ENCODE data around the gene SGTA.
"Not testable (repeated sequence)": the region's sequence is repeated elsewhere in the genome, so short reads cannot be mapped to it uniquely, and the experiment has no call there.

SGTA gene

DNA sequence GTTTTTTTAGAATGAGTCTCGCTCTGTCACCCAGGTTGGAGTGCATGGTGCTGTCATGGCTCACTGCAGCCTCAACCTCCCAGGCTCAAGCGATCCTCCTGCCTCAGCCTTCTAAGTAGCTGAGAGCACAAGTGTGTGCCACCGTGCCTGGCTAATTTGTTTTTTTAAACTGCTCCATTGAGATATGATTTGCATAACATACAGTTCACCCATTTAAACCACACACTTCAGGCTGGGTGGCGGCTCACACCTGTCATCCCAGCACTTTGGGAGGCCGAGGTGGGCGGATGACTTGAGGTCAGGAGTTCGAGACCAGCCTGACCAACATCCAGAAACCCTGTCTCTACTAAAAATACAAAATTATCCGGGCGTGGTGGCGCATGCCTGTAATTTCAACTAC lies 9.6 kb upstream of the SGTA start:
- not testable (repeated sequence) for DNase-seq

DNA sequence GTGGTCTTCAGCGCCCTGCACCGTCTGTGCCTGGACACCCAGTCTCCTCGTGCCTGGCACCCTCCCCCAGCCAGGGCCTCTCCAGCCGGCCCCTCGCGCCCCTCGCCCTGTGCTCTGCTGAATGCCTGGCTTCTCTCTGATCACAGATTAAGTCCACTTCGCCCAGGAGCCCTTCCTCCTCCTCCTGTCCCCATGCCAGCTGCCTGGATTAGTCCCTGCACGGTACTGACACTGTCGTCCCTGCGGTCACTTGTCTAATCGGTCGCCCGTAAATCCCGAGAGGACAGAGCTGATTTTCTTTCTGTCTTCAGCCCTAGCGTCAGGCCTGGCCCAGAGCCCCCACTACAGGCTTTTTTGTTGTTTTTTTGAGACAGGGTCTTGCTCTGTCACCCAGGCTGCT lies 8.8 kb upstream of the SGTA start:
- DNase-seq: no peak

DNA sequence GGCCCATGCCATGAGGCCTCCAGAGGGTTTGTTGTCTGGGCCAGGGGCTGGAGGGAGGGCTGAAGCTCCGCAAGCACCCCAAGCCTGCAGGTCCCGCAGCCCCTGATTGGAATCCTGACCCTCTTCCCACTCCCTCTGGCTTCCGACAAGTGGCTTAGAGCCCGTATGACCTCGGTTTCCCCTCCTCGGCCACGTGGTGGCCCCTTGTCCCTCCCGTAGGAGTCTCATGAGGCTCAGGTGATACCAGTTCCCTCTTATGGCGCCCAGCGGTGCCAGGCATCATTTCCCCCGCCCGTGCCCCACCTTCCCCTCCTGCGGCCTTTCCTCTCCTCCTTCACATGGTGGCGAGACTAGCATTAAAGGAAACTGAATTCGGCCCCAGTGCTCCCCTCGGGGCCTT lies 8.4 kb upstream of the SGTA start:
- DNase-seq: no peak

DNA sequence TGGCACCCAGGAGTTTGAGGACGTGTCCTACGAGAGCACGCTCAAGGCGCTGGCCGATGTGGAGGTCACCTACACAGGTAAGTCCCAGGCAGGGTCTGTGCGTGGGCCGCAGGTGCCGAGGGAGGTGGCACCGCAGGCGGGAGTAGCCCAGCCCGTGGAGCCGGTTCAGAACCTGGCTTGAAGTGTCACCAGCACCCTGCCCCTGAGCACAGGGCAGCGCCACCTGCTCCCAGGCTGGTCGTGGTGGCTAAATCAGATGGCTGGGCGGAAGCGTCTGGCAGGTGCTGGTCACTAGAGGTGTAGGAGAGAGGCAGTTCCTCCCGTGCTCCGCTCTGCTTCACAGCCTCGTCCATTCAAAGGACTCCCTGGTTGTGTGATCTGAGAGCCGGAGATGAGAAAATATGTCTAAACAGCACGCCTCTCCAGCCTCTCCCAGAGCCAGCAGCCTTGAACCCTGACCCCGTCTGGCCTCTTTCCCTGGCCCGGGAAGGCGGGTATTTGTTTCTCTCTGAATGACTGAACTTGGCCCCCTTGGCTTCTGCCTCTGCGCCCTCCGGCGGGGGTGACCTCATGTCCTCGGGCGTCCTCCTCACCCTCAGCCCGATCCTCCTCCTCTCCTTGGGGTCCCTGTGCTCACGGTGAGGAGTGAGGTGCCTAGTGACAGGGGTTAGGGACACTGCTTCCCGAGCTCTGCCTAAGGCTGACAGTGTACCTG lies 7.6 kb upstream of the SGTA start:
- DNase-seq: no peak

DNA sequence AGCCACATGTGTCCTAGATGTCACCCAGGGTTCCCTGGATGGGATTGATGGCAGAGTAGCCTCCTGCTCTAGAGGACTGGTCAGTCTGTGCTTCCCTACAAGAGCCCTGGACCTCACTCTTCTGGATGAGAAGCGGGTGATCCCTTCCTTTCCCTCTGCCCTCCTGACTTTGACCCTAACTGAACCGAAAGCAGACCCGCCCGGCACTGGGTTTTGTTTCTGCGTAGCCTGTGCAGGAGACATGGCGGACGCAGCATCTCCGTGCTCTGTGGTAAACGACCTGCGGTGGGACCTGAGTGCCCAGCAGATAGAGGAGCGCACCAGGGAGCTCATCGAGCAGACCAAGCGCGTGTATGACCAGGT lies 7.1 kb upstream of the SGTA start:
- DNase-seq: no peak

DNA sequence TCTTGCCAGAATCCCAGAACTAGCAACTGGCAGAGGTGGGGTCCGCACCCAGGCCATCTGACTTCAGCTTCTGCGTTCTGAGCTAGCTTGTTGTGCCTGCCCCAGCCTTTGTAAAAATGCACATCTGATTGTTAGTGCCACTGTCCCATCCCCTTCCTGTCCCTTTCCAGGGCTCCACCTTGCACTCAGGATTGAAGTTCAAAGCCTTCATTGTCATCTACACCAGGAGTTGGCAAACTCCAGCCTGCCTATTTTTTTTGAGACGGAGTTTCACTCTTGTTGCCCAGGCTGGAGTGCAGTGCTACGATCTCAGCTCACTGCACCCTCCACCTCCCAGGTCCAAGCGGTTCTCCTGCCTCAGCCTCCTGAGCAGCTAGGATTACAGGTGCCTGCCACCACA lies 5.2 kb upstream of the SGTA start:
- DNase-seq: no peak

DNA sequence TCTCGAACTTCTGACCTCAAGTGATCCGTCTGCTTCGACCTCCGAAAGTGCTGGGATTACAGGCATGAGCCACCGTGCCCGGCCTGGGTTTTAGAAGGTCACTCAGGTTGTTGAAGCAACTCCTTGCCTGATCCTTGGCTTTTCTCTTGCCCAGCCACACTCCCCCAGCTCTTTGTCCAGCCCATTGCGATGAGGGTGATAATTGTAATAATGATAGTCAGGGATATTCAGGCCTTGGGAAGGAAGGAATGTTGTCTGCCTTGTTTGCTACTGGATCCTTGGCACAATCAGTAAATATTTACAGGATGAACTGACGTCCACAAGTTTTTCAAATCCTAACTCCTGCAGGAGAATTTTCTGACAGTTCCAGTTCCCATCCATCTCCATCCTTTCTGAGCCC lies 4.0 kb upstream of the SGTA start:
- DNase-seq: no peak

DNA sequence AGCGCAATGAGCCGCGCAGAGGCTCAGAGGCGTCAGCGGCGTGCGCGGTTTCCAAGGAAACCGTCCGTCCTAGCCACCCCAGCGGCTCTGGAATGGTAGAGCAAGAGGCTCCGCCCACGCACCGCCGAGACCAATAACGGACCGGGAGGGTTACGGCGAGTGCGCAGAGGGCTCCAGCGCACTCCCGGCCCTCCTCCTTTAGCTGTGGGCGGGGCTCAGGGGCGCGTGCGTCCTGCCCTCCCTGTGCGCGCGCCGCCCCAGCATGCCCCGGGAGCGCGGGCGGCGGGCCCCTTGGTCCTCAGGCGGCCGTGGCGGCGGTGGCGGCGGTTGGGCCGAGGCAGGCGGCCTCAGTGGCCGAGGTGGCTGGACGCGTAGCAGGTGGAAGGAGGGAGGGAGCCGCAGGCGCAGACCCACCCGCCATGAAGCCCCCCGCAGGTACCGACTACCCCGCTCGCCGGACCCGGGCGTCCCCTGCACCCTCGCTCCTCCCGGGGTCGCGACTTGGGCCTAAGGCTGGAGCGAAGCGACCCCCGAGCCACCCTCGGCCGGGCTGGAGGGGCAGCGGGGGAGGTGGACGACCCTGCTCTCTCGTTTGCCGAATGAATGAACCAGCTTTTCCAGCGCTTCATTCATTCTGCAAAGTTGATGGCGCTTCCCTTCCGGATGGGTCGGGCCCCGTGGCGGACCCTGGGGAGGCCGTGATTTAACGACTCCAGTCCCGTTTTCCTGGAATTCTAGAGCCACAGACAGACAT lies 2.3 kb upstream of the SGTA start, which contains the start of gene THOP1:
Gene THOP1, plus strand, starts transcription at position 260 of the 754 bp plus-strand sequence. Its CDS starts 160 bp downstream, at position 420.
- DNase-seq: peak; percentile 99

DNA sequence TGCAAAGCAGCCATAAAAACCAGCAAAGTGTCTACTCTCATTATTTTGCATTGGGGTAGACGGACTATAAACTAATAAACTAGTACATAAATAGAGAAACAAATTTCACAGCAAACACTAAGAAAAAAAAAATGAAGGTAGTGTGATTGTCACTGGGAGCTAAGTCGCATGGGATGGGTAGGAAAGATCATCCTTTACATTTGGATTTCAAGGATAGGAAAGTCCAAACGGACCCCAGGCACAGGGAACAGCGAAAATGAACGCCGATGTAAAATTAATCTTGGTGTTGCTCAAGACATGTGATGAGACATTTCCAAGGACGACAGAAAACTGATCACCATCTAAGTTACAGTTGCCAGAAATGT lies 690 bp upstream of the SGTA start:
- DNase-seq: no peak

DNA sequence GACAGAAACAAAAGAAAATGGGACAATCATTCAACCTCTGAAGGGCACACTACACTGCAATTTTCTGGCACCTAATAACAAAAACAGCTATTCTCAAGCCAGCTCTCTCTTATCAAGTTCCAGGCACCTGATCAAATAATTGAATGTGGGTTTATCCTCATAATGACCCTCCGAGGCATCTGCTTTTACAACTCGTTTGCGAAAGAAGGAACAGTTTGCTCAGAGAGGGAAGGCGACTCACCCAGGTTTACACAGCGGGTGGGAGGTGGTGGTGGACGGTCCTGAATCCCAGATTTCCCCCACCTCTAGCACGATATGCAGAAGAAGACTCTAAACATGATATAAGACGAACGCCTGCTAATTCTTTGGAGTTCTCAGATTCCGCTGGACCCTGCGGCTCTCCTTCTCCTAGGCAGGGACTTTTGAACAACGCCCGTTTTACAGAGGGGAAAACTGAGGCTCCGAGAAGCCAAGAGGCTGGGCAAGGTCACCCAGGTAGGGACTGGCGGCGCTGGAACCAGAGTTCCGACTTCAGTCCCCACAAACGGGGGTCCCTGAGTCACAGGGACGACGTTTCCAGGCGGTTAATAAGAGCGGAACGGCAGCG lies 641 bp downstream of the SGTA start:
- DNase-seq: no peak

DNA sequence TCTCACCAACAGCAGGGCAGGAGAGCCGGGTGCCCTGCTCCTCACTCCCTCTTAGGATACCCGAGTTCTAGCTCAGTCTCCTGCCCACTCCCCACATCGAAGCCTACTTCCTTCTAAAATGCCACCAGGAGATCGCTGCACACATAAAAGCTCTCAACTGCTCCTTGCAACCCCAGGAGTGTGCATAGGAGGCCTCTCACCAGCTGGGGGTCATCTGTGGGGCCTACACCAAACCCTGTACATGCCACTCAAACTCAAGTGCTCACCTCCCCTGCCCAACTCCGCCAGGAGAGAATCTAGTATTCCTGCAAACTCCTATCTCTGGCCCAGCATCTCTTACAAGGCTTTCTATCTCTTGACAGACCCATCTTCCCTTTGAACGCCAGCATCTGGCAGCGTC lies 2.8 kb downstream of the SGTA start:
- DNase-seq: no peak

DNA sequence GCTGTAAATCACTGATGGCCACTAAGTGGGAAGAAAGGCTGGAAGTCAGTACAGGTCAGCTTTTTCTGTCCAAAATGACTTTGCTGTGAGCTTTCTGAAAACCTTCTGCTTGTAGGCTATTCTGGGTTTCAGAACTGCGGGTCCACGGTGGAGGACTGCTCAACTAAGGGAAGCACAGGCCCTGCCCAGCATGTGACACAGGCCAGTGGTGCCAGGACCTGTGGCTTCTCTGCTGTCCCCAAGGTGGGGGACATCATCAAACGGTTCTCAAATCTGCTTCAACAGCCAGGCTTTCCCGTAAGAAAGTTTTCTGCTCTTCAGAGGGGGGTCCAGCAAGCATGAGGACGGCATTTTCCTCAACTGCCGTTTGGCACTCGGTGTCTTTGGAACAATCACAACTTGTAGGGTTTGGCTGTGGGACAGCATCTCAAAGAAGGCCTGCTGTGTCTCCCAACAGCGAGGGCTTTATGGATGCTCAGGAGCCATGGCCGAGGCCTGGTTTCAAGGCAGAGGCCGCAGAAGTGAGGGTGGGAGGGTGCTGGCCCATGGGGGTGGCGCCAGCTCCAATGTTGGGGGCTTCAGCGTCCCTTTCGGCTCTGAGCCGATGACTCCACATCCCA lies 3.8 kb downstream of the SGTA start:
- DNase-seq: no peak

DNA sequence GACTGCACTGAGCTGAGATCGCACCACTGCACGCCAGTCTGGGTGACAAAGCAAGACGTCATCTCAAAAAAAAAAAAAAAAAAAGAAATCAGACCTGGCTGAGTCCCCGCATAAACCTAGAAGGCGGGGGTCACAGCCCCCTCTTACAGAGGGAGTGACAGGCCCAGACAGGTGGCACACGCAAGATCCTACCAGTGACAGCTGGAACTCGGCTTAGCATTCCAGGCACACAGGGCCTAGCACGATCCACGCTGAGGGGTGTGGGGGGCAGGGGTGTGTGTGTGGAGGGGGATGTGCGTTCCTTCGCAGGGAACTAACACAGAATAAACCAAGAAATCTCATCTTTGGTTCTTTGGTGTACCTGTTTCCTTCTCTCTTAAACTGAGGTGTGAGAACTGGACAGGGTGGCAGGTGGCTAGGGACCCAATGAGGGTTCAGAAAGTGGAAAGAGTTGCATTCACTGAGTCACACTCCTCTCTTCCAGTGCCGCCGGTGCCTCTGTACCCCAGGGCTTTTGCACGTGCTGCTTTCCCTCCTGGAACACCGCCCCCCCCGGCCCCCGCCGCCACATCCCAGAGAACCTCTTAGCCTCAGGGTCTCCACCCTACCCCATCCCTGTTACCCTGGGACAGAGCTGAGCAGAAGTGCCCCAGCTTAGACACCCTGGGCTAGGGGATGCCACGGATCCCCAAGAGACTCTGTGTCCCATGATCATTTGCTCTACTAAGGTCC lies 5.0 kb downstream of the SGTA start:
- DNase-seq: no peak

DNA sequence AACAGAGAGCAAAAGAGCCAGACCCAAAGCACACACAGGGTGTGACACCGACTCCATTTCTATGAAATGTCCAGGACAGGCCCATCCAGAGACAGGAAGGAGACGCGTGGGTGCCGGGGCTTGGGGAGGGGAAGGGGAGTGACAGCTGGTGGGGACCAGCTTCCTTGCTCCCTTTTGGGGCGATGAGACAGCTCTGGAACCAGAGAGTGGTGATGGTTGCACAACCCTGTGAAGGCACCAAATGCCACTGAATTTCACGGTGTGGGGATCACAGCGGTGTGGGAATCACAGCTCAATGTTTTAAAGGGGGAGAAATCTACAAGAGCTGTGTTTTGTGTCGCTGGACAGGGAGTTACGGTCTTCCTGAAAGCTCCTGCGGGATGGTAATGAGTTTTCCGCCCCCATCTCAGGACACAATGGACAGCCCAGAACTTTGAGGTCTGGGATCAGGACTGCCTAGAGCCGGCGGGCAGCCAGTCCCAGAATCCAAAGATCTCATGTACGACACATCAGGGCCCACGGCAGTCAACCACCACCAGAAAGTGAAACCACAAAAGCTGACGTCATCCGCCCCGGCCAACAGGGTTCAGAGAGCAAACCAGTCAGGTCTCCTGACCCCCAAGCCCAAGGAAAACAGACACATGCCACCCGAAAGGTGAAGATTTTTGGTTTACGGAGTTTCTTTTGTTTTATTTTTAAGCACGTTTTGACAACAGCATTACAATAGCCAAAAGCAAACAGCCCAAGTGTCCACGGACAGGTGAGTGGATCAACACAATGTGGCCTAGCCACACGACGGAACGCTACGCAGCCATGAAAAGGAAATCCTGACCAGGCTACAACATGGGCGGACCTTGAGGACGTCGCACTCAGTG lies 7.3 kb downstream of the SGTA start:
- DNase-seq: peak; percentile 78

DNA sequence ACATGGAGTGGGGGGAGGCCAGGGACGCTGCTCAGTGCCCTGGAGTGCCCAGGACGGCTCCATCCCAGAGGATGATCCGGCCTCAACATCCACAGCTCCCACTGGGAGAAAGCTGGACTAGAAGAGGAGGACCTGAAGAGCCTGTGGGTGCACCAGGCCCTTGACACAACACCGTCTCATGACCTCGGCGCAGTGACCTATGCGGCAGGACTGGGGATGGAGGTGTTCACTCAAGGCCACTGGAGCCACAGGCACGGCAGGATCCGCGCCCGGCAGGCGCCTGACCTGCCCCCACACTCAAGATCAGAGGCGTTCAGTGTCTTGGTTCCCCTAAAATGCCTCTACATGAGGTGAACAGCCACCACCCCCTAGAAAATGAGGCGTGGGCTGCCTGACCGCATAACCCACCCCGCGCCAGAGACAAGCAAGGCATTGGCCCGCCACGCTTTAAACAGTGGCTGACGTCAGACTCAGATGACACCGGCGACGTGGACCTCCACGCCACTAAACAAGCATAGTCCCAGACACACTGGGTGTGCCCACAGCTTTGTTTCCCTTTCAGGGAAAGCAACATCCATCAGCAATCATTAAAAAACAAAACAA lies 8.0 kb downstream of the SGTA start:
- no peak for DNase-seq

DNA sequence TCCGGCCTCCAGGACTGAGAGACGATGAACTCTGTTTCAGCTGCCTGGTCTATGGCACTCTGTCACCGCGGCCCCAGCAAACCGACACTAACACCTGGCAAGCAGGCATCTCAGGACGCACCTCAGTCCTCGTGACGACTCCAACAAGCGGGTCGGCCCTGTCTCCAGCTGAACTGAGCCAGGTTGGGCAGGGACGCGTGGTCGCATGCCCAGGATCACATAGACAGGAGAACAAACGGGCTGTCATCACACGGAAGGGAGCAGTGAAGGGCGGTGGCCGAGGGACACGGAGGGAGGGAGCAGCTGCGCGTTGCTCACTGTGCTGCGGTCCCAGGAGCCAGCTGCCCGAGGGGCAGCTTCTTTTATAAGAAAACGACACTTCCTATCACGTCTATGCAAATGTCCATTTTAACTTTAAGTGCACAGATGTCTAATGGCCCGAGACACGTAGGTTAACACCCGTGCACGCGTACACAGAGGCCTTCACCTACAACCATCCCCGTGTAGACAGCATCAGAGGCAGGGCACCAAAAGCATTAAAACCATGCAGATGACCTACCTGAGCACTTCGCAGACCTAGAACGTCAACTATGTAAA lies 8.9 kb downstream of the SGTA start:
- no peak for DNase-seq

DNA sequence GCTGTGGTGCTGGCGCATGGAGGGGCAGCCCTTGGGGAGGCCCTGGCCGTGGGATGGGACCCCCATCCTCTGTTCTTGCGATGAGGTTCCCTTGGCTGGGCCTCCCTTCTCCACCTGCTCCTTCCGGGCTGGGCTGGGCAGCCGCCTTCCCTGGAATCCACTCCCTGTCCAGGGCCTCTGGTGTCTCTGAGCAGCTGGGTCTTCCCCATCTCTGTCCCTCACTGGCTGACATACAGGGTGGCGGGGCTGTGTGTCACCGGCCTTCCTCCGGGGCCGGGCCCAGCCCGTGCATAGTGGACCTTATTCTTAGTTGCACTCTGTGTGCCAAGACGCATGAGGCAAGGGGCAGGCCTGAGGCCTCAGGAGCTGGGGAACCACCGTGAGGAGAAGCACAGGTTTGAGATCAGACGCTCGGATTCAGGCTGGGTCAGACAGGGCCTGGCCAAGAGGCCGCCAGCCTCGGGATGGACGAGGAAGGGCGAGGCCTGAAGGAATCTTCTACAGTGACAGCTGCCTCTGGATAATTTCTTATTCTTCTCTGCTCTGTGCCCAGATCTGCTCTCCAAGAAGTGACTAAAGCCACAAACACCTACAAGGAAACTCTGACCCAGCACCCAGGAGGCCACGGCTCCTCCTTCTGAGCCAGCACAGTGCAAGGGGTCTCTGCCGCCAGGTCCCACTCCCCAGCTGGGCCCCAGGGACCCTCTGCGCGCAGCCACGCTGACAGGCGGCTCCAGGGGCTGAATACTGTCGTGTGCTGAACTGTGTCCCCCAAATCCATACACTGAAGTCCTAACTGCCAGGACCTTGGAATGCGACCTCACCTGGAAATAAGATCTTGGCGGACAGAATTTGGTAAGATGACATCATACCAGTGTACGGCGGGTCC lies 11.0 kb downstream of the SGTA start:
- DNase-seq: no peak

DNA sequence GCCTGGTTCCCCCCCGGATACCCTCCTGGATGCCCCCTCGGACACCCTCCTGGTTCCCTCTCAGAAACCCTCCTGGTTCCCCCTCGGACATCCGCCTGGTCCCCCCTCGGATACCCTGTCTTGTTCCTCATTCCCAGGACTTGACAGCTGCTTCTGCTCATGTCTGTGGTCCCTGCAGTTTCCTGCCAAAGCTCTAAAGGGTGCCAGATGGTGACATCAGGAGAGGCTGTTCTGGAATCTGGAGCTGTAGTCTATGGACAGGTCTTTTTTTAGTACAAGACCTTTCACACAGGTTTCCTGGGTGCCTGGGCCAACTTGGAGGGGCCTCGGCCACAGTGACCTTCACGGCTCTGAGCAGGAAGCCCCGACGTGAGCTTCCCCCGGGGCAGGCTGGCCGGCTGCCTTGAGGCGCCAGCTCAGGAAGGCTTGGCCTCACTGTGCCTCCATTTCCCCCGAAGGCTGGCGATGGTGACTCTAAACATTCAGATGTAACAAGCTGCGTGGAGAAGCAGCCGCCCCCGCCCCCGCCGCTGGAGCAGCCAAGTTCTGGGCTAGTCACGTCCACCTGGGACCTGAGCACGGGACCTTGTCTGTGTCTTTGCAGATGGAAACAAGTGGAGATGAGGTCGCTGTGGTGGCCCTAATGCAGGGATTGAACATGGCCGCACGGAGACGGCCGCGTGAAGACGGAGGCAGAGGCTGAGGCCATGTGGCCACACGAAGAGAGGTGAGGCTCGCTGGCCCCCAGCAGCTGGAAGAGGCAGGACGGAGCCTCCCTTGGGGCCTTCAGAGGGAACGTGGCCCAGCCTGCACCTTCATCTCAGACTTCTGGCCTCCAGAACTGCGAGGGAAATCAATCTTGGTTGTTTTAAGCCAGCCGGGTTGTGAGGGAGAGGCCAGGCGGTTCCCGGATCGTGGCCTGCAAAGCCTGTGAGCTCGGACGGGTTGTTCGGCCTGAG lies 12.7 kb downstream of the SGTA start:
- no peak for DNase-seq

DNA sequence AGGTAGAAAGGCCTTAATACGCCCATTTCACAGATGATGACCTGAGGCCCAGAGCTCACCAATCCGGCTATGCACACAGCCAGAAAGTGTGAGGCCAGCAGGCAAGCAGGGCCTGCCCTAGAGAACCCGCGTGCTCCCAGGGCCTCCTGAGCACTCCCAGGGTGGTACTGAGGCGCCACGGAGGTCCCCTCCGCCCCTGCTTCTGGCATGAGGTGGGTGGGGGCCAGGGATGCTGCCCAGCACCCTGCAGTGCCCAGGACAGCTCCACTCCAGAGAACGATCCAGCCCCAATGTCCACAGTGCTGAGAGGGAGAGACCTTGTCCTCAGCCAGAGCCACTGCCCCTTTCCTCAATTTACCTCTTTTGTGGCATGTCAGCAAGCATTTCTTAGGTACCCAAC lies 13.9 kb downstream of the SGTA start:
- no peak for DNase-seq

Measured in CD4-positive, alpha-beta T cell treated with Interleukin-17A for 4 hours (primary cell).